HG03558 (cell line): ENCODE measurements around the gene RAD51AP1.

ENCODE experiments used
- ATAC-seq: cut with Tn5 transposase; IDR thresholded peaks from one replicate; pipeline ENCODE4 v1.9.1; 2021; ENCODE audit warnings: moderate number of reproducible peaks; ENCODE audit not compliant: unreplicated experiment; ENCODE audit errors: extremely low read depth

The RAD51AP1 gene

DNA sequence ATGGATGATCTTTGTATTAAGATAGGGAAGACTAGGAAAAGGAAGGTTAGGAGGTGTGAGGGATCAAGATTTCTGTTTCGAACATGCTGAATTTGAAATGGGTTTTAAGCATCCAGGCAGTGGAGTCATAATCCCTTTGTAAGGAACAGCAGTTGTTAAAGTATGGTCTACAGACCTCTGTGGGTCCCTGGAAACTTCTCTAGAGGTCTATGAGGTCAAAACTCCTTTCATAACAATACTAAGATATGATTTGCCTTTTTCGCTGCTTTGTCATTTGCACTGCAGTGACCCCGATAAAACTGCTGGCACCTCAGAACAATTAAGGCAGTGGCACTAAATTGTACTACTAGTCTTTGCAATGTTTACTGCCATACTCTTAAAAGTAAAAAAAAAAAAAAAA is 1.5 kb downstream of the RAD51AP1 start:
- no peak for ATAC-seq

DNA sequence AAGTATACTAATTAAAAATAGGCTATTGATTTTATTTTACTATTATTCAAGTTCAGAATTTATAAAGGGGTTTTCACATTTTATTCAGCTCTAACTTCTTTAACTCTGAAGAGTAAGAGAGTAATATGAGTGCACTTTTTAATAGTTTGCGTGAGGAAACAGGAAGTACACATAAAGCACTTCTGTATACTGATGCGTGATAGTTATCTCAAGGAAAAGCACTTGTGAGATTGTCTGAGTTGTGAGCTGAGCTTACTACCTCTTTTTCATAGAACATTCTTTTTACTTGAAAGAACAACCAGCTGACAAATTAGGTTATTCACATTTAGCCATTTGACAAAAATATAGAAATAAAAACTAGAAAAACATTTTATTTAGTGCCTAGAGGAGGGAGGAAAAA is 1.9 kb downstream of the RAD51AP1 start:
- ATAC-seq: no peak

DNA sequence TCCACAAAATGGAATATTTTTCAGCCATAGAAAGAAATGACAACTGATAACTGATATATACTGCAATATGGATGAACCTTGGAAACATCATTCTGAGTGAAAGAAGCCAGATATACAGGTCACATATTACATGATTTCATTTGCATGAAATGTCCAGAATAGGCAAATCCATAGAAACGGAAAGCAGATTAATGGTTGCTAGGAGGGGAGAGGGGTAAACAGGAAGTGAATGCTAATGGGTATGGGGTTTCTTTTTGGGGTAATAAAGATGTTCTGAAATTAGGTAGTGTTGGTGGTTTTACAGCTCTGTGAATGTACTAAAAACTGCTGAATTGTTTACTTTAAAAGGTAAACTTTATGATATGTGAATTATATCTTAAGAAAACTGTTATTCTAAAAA is 6.5 kb downstream of the RAD51AP1 start:
- no peak for ATAC-seq

DNA sequence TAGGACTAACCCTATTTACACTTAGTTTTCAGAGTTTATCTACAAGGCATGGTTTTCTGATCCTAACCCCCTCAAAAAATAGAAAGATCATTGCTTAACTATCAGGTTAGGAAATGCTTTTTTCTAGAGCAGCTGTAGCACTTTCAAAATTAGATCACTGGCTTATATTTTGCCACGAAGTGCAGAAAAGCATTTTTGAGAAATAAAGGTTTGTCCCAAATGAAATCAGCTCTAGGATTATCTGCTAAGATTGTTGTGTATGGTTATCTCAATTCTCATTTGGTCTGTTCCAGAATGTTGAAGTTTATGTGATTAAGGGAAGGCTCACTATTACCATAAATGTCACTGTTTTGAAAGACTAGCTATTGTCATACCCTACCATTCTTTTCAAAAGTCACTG is 13.5 kb downstream of the RAD51AP1 start:
- no peak for ATAC-seq

DNA sequence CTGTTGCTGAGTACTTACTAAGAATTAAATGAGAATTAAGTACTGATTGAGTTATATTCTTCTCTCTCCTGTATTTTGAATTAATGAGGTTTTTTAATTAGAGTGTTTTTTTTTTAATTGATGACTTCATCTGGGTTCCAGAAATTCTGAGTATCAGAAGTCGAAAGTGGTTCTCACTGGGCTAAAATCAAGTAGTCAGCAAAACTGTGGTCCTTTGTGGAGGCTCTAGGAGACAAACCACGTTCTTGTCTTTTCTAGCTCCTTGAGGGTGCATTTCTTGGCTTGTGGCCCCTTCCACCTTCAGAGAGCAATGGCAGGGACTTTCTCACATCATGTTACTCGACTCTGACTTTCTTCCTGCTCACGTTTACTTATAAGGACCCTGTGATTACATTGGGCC is 15.3 kb downstream of the RAD51AP1 start:
- ATAC-seq: no peak

DNA sequence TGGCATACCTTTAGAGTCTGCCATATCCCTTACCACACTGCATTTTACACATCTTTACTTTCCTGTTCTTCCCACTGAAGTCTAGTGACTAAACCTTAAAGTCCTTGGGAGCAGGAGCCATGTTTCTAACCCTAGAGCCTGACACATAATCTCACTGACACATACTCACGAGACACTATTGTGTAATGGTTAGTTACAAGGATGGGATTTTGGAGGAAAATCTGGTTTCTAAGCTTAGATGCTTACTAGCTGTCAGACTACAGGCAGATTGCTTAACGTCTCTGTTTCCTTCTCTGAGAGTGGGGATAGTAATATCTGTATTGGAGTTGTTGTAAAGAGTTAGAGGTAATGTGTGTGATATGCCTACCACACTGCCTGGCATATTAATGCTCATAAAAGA is 17.1 kb downstream of the RAD51AP1 start:
- ATAC-seq: no peak

DNA sequence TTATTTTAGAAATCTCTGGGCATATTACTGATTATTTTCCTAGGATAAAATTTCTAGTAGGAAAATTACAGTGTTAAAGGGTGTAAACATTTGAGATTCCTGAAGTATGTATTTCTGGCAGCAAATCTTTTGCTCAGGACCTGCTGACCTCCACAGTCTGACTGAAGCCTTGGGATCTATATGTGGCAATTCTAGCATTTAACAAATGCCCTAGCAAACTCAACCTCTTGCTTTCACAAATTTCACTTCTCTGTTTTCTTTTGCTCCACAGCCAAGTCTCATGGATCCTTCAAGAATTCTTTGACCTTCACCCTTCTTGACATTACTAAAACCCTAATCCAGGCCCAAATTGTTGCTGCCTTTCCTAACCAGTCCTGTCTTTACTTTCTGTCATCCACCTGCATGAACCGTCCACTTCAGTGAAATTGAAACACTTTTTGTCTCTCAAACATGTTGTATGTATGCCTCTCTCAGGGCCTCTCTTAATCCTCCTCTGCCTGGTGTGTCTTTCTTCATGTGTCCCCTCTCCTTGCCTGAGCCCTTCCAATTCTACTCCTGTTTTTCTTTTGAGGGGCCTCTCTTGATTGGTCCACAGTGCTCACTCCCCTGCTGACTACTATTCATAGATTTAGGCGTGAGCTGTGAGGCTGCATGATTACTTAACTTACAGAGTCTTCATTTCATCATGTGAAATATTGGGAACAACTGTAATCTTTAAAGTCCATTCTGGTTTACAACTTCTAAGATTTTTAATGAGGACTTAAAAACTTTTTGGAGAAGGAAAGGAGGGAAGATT is 18.2 kb downstream of the RAD51AP1 start:
- ATAC-seq: no peak

DNA sequence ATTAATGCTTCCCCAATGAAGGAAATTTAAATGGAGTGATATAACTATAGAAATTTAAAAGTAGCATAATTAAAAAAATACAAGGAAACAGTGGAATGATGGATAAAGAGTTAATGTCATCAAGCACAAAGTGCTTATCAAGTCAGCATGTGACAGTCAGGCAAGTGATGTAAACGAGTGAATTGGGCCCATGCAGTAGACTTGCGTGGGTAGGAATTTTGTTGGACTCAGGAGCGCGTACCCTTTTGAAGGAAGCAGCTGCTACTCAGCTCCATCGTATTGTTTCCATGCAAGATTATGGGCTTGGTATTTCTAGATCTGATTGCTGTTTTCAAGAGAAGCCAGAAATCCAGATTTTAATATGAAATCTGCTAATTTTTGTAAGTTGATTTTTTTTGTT is 18.9 kb downstream of the RAD51AP1 start:
- no peak for ATAC-seq

DNA sequence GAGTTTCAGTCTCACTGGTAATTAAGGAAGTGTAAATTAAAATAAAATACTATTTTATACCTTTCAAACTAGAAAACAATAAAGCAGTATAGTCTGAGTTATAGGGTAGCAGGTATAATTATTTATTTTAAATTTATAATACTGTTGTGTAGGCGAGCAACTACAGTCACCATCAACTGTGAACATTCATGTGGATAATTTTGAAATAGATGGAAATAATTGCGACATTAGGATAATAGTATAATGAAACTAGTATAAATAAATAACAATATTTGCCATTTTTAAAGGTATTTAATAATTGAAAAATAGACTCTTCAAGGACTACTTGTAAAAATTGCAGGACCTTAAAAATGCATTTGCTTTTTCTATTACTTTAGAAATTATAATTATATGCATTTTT is 19.5 kb downstream of the RAD51AP1 start:
- no peak for ATAC-seq

DNA sequence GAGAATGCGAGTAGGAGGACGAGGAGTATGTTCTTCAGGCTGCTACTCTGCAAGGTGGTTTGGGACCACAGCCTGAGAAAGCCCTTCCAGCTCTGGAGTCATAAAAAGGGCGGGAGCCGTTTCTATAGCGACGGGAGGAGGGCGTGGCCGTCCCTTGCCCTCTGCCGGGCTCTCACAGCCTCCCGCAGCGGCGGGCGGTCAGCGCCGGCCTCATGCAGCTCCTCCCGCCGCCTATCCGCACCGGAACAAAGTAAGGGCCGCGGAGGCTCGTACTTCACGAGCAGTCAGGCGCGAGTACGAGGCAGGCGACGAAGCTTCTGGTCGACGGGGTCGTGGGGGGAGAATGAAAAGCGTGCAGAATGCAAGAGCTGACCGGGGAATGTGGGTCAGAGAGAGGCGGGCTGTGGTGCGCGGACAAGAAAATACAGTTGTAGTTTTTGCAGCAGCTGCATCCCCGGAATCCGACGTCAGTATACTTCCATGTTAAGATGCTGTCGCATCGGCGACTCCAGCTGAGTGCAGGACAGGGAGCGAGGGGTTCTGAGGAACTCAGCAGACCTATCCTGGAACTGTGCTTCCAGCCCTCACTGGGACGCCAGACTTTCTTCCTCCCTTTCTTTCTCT is 23.5 kb downstream of the RAD51AP1 start, which contains the start of gene DYRK4:
TSS of gene DYRK4 (plus strand) at position 175 of the 624 bp plus-strand sequence. CDS start at position 213, 38 bp downstream.
- ATAC-seq: no peak

DNA sequence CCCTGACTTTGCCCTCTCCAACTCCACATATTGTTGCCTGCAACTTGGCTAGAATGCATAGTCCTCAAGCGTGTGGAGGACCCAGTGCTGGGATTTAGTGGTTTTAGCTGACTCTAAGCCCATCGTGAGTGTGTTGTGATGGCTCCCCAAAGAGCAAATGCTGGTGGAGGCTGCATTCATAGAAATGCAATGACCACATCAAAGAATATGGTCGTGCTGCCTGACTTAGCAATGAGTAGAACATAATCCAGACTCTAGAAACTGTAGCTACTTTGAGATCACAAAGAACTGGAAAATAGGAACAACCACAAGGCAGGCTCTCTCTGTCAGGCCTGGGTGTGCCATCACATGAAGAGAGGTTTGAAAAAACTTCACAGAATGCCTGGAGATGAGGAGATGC is 24.6 kb downstream of the RAD51AP1 start:
- ATAC-seq: no peak

DNA sequence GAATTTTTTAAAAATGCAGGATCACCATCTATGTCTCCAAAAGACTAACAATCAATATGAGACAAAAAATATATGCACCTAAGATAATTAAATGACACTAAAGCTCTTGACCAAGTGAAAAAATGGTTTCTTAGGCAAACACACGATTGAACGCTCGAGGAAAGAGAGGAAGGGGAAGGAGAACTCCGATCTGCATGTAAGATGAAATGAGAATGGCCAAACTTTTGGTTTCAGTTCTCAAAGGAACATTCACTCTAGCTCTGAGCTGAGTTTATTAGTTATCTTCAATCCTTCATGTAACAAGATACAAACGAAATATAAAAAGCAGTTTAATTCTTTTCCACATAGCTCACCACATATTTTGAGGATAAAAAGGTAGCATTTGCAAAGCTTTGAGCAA is 26.1 kb downstream of the RAD51AP1 start:
- ATAC-seq: no peak

DNA sequence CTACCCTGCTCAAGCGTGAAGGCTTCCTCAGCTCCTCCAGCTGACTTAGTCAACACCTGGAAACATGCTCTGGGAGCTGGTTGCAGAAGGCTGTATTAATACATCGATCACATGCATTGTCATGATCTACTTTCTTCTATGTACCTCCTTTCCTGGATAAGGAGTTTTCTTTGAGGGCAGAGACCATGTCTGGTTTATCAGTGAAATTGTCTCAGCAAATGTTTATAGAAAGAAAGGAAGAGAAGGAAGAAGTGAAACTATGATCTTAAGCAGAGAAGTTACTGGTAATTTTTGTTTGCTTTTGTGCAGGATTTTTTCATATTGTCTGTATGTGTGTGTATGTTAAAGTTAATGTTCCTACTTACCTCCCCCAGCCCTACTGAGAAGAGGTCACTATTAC is 27.8 kb downstream of the RAD51AP1 start:
- ATAC-seq: no peak

DNA sequence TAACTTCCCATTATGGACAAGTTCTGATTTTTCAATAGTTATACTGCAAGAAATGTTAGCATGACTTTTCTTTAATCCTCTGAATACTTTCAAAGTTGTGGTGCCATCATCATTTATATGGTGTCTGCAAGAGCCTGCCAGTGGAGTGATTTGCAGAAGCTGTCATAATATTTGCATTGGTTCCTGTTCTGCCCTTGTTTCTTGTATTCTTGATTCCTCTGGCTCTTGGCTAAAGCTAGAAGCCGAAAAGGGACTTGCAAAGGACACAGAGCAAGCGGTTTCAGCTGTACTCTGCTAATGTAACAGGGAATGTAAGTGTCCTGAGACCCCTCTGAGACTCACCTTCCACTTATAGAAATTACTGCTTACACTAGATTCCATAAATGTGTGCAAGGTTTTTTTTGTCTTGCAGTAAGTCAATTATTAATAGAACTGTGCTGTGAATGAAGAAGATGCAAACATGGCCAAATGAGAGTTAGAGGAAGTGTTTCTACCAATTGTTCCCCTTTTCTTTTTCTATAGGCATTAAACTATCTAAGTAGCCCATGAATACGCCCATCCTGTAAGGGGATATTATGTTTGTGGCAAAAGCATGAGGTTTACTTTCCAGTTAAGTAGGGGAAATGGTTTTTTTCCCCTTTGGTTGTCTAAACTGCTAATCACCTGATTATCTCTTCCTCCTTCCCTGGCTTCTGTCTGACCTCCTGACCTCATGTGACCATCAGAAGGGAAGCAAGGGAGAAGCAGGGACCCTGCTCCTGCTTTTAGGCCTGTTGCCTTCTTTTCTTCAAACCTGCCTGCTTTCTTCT is 28.6 kb downstream of the RAD51AP1 start:
- no peak for ATAC-seq

DNA sequence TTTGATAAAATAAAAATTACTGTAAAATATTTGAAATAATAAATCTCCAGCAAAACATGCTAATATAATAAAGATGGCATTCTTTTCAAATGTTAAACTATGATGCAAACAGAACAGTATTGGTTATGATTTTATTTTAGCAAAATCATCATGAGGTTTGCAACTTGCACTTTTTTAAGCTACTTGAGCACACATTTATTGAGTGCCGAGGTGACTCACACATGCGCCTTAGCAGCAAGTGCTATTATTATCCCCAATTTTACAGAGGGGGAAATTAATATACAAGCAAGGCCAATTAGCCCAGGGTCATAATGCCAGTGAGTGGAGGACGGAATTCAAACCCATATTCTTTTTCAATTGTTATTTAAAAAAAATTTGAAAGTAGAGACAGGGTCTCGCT is 30.6 kb downstream of the RAD51AP1 start:
- ATAC-seq: no peak

DNA sequence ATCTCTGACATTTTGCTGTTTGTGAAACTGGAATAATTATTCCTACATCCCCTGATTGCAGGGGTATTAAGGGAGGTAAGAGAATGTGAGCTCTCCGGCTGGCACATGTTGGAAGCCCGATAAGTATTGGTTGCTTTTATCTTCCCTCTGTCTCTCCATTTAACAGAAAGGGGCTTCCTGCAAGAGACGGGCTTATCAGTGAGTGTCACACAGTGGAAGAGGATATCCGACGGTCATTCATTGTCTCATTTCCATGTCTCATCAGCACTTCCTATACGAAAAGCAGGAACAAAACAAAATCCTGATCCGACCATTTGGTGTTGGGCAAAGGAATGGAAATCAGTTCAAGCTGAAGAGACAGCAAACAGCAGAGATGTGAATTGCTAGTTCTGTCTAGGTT is 34.0 kb downstream of the RAD51AP1 start:
- ATAC-seq: no peak

DNA sequence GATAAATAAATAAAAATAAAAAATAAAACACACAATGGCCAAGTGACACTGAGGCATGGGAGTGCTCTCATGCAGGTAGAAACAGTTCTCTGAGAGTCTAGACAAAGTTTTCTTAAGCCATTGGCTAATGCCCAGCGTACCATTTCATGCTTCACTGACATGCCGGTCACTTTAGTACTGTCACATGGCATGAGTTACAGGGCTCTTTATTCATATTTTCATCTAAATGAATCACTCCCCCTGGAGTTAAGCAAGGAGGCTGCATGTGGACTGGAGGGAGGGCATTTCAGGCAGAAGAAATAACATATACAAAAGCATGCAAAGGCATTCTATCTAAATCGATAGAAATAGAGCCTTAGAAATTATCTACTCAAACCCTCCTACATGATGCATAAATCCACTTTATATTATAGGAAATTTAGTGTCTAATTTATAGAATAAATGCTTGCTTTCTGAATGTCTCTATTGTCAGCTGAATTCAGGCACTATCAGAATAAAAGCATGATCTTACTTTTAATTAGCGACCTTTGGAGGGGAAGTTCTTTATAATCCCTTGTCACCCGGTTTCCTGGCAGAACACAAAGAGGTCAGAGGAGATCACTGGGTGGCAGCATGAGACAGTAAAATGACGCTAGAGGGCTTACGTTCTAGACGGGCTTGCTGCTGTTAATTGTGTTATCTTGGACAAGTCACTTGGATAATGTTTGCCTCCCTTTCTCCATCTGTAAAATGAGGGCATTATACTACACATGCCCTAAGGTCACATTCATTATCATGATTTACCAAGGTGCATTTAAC is 40.8 kb downstream of the RAD51AP1 start:
- no peak for ATAC-seq

DNA sequence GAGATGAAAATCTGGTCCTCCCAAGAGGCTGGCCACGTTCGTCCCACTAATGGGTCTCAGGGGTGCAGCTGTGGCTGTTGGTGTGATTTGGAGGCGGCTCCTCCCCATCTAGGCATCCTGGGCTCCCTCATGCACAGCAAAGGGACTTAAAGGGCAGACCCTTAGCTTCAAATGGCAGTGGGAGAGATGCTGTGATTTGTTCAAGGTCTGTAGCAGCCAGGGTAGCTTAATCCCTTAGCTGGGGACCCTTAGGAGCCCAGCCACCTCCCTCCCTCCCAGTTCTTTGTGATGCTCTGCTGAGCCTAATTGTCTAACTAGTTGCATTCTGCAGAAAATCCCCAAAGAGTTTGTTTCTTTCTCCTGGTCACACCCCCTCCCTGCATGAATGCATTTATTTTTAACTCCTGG is 41.6 kb downstream of the RAD51AP1 start:
- ATAC-seq: no peak

DNA sequence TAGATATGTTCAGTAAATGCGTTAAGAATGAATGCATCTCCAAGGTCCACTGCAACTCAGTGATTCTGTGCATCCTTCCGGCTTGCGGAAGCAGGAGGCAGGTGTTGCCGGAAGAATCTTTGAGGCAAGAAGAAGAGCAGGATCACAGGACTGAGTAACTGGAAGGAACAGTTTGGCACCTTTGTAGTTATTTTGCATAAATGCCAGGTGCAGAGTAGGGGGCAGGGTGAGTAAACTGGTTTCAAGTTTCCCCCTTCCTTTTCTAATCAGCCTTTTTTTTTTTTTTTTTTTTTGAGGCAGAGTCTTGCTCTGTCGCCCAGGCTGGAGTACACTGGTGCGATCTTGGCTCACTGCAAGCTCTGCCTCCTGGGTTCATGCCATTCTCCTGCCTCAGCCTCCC is 45.6 kb downstream of the RAD51AP1 start:
- no peak for ATAC-seq

DNA sequence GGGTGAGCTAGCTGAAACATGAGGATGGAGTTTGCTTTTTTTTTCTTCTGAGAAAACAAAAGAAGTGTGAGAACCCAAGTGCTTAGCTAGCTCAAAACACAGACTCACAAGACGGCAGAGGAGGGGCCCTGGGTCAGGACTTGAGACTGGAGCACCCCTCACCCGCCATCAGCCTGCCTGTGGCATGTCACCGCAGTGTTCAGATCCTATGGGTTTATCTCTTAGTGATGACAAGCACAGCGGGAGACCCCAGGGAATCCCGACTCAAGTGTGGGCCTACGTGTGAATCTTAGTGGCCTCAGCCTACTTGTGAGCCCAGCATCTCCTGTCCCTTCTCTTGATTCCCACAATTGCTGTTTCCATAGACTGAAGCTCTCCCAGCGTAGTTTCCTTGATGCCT is 46.2 kb downstream of the RAD51AP1 start:
- ATAC-seq: no peak
